ENCODE results near the gene NKG7. TPM values are rescaled to one million over a fixed set of nuclear protein-coding genes. Genes with fewer than 3 reads are reported as not detected.
"Not testable (repeated sequence)": the region's sequence is repeated elsewhere in the genome, so short reads cannot be mapped to it uniquely, and the experiment has no call there.

Gene NKG7
- total and polyA plus RNA-seq, 4 donors: 2.0 to 13.6 (median 5.7) TPM

DNA sequence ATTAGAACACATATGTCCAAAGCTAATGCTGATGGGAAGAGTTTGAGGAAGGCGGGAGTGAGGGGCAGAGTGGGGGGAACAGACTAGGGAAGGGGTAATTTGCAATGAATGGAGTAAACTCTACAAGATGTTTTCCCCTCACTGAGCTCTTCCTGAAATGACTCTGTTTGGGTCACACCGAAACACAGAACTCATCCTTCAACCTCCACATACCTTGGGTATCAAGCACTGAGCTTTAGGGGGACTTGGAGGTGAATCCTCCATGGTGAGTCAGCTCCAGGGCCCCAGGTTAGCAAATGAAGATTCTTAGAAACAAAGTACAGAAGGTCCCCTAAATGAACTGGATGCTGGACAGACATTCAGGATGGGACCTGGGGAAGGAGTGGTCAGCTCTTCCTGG is 46.3 kb upstream of the NKG7 start (continued):
- TF ChIP-seq, protein P1, sequence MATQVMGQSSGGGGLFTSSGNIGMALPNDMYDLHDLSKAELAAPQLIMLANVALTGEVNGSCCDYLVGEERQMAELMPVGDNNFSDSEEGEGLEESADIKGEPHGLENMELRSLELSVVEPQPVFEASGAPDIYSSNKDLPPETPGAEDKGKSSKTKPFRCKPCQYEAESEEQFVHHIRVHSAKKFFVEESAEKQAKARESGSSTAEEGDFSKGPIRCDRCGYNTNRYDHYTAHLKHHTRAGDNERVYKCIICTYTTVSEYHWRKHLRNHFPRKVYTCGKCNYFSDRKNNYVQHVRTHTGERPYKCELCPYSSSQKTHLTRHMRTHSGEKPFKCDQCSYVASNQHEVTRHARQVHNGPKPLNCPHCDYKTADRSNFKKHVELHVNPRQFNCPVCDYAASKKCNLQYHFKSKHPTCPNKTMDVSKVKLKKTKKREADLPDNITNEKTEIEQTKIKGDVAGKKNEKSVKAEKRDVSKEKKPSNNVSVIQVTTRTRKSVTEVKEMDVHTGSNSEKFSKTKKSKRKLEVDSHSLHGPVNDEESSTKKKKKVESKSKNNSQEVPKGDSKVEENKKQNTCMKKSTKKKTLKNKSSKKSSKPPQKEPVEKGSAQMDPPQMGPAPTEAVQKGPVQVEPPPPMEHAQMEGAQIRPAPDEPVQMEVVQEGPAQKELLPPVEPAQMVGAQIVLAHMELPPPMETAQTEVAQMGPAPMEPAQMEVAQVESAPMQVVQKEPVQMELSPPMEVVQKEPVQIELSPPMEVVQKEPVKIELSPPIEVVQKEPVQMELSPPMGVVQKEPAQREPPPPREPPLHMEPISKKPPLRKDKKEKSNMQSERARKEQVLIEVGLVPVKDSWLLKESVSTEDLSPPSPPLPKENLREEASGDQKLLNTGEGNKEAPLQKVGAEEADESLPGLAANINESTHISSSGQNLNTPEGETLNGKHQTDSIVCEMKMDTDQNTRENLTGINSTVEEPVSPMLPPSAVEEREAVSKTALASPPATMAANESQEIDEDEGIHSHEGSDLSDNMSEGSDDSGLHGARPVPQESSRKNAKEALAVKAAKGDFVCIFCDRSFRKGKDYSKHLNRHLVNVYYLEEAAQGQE (IDR thresholded peaks at IDR 0.05): no peak
- TF ChIP-seq FOXA2 (IDR thresholded peaks at IDR 0.05): no peak
- TF ChIP-seq SP1 (IDR thresholded peaks at IDR 0.05): no peak
- TF ChIP-seq, protein P2, sequence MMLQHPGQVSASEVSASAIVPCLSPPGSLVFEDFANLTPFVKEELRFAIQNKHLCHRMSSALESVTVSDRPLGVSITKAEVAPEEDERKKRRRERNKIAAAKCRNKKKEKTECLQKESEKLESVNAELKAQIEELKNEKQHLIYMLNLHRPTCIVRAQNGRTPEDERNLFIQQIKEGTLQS (IDR thresholded peaks at IDR 0.05): no peak
- TF ChIP-seq RXRA (IDR thresholded peaks at IDR 0.05): no peak
- TF ChIP-seq HNF4G (IDR thresholded peaks at IDR 0.05): no peak
- TF ChIP-seq, protein P3, sequence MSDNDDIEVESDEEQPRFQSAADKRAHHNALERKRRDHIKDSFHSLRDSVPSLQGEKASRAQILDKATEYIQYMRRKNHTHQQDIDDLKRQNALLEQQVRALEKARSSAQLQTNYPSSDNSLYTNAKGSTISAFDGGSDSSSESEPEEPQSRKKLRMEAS (IDR thresholded peaks at IDR 0.05): no peak

DNA sequence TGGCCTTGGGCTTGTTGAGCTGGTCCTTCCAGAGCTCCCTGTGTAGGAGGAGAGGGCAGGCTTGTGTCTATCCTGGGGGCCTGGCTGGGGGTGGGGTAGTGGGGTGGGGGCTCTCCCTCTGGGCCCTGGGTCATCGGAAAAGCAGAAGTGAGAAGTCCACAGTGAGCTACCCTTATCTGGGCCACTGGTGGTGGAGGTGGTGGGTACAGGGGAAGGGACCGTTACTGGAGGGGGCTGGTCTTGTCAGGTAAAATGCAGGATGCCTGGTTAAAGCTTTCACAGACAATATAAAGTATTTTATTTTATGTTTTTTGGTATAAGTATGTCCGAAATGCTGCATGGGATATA is 45.3 kb upstream of the NKG7 start:
- no peaks in the 10 kb centered on the region for H3K36me3 ChIP-seq (ENCODE audit: control insufficient read depth in 4 of 4, insufficient read depth in 3 of 4, low read depth in 1 of 4, low read length in 3 of 4)
- H3K9me3 ChIP-seq (ENCODE audit: control insufficient read depth in 4 of 4, low read length in 3 of 4): no peaks in the 10 kb centered on the region
- no peak for DNase-seq (ENCODE audit: low spot score)
- H3K27ac ChIP-seq (ENCODE audit: low read depth in 1 of 2, low read length in 2 of 2): peak overlapping the region; percentile 18 to 25
- no peak overlapping the region for H3K9ac ChIP-seq (ENCODE audit: low read depth in 1 of 2, low read length in 2 of 2)
- WGBS: 70% methylated on average over 3 of the region's 3 CpGs
- TF ChIP-seq NR2F2 (IDR thresholded peaks at IDR 0.05) (no peak), HNF4A (conservative IDR thresholded peaks at IDR 0.05) (no peak)
- H3K4me1 ChIP-seq (ENCODE audit: control insufficient read depth in 4 of 4, insufficient read depth in 4 of 4, low read length in 3 of 4): no peaks in the 10 kb centered on the region
- H3K27me3 ChIP-seq (ENCODE audit: control insufficient read depth in 4 of 4, insufficient read depth in 4 of 4, low read length in 3 of 4): no peaks in the 10 kb centered on the region
- H3K4me3 ChIP-seq (ENCODE audit: low read depth in 1 of 3, low read length in 3 of 3): no peak overlapping the region

DNA sequence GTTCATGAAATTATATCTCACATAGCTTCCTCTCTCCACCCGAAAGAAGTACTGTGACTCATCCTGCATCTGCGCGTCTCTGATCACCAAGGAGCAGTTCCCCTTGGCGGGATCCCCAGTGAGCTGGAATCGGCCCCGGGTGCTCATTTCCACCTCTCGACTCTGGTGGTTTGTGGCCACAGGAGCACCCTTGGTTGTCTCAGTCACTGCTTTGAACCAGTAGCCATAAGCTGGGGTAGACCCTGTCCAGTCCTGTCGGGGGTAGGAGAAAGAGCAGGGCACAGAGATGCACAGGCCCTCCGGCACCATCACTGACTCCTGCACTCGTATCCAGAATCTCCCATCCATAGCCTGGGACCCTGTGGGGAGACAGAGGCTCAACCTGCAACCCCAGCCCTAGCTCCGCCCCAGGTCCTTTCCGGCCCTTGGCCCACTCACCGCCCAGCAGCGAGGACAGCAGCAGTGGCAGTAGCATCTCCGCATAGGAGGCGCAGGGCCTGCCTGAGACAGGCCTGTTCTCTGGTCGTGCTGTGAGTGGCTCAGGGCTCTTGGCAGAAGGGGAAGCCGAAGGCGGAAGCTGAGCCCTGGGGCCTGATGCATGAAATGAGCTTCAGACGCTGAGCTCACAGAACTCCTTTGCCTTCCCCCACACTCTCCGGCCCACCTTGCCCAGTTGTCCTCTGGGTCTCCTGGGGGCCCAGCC is 44.8 kb upstream of the NKG7 start, which contains the start of gene SIGLEC10:
TSS of gene SIGLEC10 (minus strand) at position 536 of the 703 bp plus-strand sequence. CDS start at position 475, 61 bp downstream.
- H3K4me3 ChIP-seq (ENCODE audit: low read depth in 1 of 3, low read length in 3 of 3): peak within 1 kb of the TSS in 2 of 3 donors; percentile 12 to 17
- DNase-seq (ENCODE audit: low spot score): no peak
- H3K36me3 ChIP-seq (ENCODE audit: control insufficient read depth in 4 of 4, insufficient read depth in 3 of 4, low read depth in 1 of 4, low read length in 3 of 4): no peaks in the 10 kb centered on the region
- no peaks in the 10 kb centered on the region for H3K9me3 ChIP-seq (ENCODE audit: control insufficient read depth in 4 of 4, low read length in 3 of 4)
- 60% methylated on average over 21 of the region's 21 CpGs for WGBS
- H3K9ac ChIP-seq (ENCODE audit: low read depth in 1 of 2, low read length in 2 of 2): no peak within 1 kb of the TSS
- no peaks in the 10 kb centered on the region for H3K27me3 ChIP-seq (ENCODE audit: control insufficient read depth in 4 of 4, insufficient read depth in 4 of 4, low read length in 3 of 4)
- H3K4me1 ChIP-seq (ENCODE audit: control insufficient read depth in 4 of 4, insufficient read depth in 4 of 4, low read length in 3 of 4): no peaks in the 10 kb centered on the region
- peak within 1 kb of the TSS; percentile 18 to 25 for H3K27ac ChIP-seq (ENCODE audit: low read depth in 1 of 2, low read length in 2 of 2)
- TF ChIP-seq FOXA2 (IDR thresholded peaks at IDR 0.05) (no peak), EGR1 (IDR thresholded peaks at IDR 0.05; ENCODE audit: low read depth in 2 of 2) (no peak)

DNA sequence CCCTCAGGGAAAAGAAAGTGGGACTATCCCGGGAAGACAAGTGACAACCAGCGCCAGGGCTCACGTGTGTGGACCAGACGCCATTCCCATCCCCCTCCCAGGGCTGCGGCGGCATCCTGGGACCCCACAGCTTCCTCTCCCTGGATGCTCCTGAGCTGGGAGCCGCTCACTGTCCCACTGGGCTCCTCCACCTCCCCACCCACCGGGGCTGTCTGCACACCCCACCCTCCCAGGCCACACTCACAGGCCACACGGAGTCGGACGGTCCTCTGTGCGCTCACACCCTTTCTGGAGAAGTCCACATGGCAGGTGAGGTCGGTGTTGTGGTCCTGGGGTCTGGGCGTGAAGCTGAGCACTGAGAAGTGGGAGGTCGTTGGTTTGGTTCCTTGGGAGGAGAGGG is 44.0 kb upstream of the NKG7 start:
- H3K27me3 ChIP-seq (ENCODE audit: control insufficient read depth in 4 of 4, insufficient read depth in 4 of 4, low read length in 3 of 4); H3K36me3 ChIP-seq (ENCODE audit: control insufficient read depth in 4 of 4, insufficient read depth in 3 of 4, low read depth in 1 of 4, low read length in 3 of 4); H3K4me1 ChIP-seq (ENCODE audit: control insufficient read depth in 4 of 4, insufficient read depth in 4 of 4, low read length in 3 of 4); H3K9ac ChIP-seq (ENCODE audit: low read depth in 1 of 2, low read length in 2 of 2); H3K9me3 ChIP-seq (ENCODE audit: control insufficient read depth in 4 of 4, low read length in 3 of 4); H3K27ac ChIP-seq (ENCODE audit: low read depth in 1 of 2, low read length in 2 of 2); H3K4me3 ChIP-seq (ENCODE audit: low read depth in 1 of 3, low read length in 3 of 3); DNase-seq (ENCODE audit: low spot score): not testable (repeated sequence)
- WGBS: 72% methylated on average over 15 of the region's 15 CpGs
